ENCODE results near the gene ATAD3A.

ATAD3A gene

GRCh38 chr1:1583347-1584010 is 71.5 kb downstream of the ATAD3A start:
- DNase-seq (ENCODE audit: low spot score) = no peak
